Kasumi-1 (cell line): ENCODE data around the gene MAP7.
"Not testable (repeated sequence)": the region's sequence is repeated elsewhere in the genome, so short reads cannot be mapped to it uniquely, and the experiment has no call there.

Source experiments
- DNase-seq, 2 experiments: peaks; one replicate each; lab custom pipeline; 2025; lab: John Stamatoyannopoulos, UW

The MAP7 gene

DNA sequence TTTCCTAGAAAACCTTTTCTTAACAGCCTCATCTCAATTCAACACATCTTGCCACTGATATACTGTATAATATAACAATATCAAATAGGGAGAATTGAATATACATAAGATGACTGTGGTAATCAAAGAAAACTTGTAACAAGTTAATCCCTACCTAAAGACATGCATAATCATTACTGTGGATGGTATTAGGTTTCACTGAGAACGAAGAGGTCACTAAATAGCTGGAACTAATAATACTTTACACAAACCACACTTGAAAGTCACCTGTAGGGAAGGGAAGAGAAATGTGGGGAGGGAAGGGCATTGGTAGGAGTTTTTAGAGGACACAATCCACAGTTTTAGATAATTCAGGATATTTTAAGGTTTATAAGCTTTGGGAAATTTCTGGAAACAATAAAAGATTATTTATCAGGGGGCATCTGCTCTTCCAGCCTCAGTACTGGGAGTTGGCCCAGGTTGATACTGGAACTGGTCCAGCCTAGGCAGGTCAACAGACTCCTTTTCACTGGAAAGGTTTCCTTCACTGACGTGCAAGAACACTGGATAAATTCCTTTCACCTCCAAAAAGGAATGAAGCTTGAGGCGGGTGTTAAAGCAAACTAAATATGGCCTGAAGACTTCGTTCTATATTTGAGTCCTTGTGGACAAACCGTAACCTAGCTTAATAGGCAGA is 44.0 kb downstream of the MAP7 start:
- no peak for DNase-seq

DNA sequence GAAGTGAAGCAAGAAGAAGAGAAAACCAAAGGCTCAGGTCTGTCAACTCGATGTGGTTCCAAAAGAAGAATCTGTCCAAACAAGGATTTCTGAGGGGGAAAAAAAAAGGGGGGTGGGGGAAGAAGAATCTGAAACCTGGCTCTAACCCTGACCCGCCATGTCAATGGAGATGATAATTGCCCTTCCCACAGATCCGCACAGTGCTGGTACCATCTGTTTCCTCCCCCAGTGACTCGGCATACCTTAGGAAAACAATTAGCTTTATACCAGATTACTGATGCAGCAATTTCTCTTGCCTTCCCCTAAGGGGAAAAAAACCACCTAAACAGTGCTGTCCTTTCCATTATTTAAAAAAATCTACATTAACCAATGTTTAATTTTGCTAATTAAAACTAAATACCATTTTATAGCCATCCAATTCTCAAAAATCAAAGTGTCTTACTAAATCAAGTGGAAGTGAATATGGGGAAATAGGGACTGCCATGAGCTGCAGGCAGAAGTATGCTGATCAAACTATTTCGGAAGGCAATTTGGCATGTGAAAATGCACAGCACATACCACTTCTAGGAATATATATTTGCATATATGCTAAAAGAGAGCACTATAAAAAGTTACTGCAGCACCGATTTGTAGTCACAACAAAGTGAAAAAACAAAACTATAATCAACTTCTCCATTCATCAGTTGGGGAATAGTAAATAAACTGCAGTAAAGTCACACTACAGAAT is 46.8 kb downstream of the MAP7 start:
- no peak for DNase-seq

DNA sequence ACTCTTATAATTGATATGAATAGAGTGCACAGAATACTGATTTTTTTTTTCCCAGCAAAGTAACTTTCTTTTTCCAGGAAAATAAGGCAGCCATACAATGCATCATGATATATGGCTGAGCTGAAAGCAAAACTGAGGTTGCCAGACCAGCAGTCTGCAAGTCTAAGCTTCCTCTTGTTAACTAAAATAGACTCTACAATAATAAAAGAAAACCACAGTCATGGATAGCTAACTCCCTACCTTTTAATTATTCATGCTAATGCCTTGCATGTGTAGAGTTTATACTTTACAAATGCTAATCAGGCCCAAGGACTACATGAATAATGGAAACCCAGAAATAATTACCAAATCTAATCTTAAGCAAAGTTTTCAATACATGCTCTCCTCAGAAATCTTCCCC is 47.4 kb downstream of the MAP7 start:
- DNase-seq, result no peak

DNA sequence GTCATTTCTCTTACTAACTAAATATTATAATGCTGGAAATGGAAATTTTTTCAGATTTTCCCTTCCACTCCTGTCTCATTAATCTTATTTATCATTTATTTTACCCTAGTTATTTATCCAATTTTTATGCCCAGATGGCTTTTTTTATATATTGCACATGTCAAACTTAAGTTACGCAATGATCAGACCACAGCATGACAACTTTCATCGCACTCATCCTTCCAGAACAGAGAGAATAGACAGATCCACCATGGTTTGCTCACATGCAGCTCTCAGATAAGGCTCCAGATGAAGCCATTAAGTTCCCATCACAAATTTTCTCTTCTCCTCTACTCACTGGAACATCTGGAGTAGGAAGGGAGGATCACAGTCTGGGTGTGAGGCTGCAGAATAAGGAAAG is 48.7 kb downstream of the MAP7 start:
- DNase-seq, result no peak

DNA sequence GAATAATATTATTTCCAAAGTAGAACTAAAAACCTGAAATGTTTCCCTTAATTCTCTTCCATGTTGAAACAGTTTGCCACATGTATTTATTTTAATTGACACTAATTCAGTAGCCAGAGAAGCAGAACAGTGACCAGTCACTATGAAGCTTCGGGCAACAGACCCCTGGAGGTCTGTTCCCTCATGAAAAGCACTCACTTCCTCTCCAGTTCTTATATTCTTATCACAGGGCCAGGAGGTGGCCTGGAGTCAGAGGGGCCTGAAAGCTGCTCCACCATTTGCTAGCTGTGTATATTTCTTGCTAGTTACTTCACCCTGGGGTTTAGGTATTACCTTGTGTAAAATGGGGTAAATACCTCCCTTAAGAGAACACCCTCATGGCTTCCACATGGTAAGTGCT is 49.1 kb downstream of the MAP7 start:
- no peak for DNase-seq

DNA sequence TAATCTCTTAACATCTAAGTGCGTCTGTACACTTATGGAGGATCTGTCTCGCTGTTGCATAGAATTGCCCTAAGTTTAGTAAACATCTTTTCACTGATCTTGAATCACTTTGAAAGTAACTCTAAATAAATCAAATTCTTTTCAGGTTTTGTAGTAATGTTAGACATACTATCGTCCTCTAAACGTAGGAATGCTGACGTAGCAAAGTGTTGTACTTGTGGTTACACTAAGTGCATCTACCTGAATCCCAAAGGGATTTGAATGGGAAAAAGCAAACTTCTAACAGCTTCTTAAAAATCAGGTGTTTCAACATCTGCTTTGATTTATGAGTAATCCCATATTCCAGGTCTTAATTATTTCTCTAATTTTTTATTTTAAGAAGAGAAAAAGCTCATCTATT is 49.8 kb downstream of the MAP7 start:
- DNase-seq, result no peak

DNA sequence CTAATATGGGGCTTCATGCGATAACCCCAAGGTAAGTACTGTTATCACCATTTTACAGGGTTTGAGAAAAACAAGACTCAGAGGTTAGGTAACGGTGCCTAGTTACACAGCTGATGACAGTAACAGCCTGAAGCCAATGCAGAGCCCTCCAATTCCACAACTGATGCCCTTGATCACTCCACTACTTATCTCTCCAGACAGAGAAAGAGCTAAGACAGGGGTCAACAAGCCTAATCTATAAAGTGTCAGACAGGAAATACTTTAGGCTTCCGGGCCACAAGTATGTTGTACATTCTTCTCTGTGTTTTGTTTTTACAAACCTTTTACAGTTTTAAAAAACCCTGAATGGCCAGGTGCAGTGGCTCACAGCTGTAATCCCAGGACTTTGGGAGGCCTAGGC is 50.9 kb downstream of the MAP7 start:
- DNase-seq, result no peak

DNA sequence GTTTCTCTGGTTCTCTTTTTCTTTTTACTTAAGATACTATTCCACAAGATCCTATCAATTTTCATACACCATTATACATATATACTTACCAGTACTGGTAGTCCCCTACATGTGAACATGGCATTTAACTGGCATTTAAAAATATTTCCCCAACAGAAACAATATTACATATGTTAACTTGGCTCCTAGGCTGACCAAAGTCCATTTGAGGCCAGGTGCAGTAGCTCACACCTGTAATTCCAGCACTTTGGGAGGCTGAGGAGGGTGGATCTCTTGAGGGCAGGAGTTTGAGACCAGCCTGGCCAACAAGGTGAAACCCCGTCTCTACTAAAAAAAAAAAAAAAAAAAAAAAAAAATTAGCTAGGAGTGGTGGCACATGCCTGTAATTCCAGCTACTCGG is 53.8 kb downstream of the MAP7 start:
- not testable (repeated sequence) for DNase-seq

DNA sequence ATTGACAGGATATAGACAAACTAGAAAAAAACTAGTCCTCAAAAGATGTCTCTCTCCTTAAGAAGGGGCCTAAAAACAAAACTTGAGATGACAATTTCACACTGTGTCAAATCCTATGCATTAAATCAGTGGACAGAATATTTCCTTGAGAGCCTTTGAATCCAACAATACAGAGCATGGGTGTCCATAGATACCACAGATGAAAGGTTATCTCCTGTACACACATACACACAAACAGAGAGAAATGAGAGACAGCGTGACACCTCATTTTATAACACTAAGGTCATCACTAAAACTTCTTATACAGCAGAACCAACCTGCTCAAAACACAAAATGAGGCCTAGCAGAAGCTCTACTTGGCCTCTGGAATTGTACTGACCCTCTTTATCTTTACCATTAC is 55.5 kb downstream of the MAP7 start:
- DNase-seq, result no peak

DNA sequence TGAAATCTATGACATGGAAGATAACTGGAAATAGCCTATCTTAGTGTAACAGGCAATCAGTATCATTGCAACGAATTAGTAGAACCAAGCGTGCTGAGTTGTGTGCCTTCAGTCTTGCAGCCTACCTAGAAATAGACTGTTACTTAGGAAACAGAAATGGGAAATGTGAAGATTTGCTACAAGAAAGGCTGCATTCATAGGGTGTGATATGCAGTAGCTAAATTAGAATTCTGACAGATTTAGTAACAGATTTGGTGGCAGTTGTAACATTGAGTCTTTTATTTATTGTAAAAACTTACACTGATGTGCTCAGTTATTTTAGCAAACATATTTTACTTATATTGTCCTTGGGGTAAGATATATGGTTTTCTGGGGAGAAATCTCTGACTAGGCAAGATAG is 56.2 kb downstream of the MAP7 start:
- no peak for DNase-seq

DNA sequence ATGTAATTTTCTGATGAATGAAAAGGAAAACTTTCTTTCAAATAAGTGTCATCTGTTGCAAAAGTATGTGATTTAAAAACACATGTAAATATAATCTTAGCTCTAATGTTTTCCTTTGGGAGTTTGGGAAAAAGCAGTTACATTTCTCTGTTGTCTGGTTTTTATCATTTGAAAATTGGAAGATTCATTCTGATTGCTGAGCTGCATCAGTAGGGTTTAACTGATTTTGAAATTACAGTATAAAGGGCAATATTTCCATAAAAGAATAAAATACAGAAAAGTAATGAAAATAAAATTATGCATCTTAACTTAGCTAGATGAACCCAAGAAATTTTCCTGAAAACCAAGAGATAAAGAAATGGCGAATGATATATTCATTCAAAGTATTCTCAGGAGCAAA is 57.8 kb downstream of the MAP7 start:
- DNase-seq, result no peak

DNA sequence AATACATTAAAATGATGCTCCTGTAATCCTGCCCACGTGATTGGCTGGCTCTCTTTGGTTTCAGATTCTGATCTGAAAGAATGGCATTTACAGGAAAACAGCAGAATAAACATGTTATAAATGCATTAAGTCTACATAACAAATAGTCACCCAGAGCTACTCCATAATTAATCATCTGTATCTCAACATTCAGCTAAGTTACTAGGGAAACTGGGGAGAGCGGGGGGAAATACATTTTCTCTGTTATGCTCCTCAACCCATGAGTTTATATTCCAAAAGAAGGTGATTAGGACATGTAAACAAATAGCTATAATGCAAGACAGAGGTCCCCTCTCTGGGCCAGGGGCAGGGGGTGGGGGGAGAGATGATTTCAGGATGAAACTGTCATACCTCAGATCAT is 58.5 kb downstream of the MAP7 start:
- DNase-seq, result no peak

DNA sequence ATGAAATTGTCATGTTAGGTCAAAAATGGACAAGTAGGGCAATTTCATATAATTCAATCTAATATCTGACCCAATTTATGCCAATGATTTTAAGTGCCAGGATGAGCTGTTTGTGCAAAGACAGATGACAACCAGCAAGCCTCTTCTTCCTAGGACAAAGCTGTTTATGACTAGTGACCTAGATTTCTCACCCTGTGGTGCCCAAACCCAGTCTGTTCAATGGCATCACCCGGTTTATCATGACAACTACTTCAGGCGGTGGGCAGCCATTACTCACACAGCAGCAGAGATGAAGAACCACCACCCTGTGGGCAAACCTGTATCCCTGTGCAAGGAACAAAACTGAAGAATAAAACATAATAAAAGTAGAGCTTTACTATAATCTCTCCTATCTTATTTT is 59.0 kb downstream of the MAP7 start:
- no peak for DNase-seq

DNA sequence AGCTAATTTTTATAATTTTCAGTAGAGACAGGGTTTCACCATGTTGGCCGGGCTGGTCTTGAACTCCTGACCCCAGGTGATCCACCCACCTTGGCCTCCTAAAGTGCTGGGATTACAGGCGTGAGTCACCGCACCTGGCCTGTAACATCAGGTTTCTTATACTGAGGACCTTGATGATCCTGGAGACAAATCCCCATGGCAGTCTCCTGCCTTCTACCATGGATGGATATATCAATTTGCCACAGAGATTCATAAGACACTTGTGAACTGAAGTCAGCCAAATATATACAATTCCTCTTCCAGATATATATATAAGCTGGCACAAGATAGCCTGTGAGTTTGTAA is 60.6 kb downstream of the MAP7 start:
- DNase-seq, result not testable (repeated sequence)

DNA sequence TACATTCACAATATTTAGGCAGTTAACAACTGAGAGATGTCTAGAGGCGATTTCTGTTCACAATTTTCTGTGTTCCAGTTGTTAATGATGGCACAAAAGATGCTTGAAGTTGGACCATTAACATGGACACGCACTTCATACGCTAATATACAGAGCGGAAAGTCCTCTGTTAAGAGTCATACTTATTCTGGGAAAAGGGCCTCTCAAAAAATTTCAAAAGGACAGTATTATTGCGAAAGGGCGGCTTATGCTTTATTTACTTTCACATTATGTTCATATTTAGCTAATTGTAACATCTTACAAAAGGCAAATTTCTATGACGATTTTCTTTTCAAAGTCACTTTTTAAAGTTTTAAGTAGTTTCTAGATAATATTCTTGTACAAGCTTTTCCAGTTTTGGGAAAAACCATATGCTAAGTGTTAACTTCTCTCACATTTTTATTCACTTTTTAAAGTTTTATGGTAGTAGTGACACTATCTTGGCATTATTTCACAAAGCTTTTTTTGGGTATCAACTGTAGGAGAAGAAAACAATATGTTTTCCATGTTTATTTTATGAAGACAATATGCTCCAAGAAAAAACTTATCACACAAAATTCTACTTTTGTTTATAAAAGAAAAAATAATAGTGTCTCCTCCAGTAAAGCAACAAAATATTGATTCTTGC is 62.3 kb downstream of the MAP7 start:
- no peak for DNase-seq

DNA sequence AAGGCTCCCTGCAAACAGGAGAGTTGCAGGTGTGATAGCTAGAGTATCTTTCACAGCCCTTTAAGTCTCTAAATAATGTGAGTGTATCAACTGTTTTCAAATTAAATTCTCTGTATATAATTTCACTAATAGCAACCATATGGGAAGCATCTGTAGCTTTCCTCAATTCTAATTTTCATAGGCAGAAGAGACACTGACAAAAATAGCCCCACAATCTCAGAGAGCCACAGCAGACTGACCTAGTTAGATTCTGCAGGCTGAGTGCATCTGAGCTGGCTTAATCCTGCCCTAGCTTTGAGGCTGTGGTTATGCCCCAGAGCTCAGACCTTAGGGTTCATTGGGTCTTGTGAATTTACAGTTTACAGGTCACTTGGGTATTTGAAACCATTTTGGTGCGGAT is 63.9 kb downstream of the MAP7 start:
- no peak for DNase-seq

DNA sequence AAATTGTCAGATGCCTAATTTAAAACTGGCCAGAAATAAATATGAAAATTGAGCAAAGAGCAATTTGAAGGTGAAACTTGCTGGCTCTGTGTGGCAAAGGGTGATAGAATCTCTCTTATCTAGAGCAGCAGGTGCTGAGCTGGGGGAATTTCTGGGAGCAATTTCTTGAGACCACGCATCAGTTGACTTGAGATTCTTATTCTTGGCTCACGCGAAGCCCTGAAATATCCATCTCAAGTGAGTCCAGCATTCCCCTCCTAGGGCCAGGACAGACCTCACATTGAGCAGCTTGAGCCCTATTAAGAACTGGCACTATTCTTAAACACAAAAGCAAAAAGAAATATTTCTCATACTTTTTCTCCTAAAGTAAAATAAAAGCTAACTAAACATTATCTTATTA is 66.3 kb downstream of the MAP7 start:
- no peak for DNase-seq

DNA sequence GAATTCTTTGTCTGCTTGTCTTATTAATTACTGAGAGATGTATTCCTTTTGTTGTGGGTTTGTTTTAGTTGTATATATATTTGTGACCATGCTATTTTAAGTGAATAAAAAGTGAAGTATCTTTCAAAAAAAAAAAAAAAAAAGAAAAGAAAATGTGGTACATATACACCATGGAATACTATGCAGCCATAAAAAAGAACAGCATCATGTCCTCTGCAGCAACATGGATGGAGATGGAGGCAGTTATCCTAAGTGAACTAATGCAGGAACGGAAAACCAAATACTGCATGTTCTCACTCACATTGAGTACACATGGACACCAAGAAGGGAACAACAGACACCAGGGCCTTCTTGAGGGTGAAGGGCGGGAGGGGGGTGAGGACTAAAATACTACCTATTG is 67.2 kb downstream of the MAP7 start:
- DNase-seq, result not testable (repeated sequence)

DNA sequence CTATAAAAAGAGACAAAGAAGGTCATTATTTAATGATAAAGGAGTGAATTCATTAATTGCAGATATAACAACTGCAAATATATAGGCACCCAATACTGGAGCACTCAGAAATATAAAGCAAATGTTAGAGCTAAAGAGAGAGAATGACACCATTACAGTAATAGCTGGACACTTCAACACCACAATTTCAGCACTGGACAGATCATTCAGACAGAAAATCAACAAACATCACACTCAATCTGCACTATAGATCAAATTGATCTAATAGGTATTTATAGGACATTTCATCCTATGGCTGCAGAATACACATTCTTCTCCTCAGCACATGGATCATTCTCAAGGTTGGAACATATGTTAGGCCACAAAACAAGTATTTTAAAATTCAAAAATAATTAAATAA is 72.7 kb downstream of the MAP7 start:
- DNase-seq, result peak in 1 of 2 experiments; percentile 12

DNA sequence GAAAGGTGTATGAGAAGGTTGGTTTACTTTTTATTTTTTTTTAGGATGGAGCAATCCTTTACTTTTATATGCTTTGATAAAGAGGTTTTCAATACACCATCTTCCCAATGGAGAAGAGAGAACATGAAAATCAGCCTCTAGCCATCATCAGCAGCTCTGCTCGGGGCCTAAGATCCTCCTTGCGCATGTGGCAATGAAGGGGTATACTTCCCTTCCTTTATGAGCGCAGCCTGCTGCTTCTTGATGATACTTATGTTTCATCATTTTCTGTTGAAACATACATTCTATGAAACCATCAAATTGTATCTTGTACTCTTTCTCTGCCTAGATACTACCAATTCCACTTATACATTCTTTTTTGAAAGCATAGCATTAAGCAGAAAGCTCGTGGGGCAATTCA is 74.5 kb downstream of the MAP7 start:
- DNase-seq, result no peak

DNA sequence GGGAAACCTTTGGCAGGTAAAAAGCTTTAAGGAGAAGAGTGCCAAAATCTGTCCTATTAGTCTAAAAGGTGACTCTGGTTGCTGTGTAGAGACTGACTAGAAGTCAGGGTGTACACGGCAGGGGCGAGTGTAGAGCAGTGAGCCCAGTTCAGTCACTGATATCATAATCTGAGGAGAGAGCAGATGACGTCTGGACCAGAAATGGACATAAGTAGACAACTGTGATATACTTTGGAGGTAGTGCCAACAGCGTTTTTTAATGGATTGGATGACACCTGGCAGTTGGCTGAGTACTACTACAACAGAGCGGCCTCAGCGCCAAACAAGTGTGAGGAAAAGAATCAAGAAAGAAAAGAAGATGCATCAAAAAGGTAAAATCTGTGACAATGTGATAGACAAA is 76.0 kb downstream of the MAP7 start:
- DNase-seq, result no peak

DNA sequence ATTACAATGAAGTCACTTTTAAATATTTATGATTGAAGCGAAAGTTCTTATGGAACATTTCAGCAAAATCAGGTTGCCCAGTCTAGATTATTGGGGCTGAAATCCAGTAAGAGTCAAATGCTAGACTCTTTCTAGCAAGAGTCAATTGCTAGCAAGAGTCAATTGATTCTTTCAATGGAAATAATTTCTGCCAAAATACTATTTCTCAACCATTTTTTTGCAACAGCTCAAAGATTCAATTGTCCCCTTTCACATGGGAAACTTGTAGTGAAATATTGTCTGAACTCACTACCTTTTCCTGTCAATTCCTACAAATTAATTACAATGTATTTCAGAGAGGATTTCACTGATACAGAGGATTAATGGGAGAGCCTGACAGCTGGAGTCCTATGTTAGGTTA is 78.3 kb downstream of the MAP7 start:
- no peak for DNase-seq

DNA sequence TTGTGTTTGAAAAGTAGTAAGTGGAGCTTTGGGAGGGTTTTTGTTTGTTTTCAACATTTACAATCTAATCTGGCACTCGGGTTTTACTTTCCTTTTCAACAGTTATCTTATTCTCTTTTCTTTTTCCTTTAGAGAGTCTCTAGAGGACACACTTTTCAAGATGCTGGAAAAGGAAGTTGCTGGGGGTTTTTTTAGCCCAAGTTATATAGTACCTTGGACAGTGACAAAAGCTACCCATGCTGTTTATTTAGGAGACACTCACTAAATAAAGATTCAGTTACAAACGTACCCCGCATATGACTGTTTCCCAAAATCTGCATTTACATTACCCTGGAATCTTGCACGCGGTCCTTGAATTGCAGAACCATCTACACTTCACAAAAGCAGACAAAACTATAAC is 78.8 kb downstream of the MAP7 start:
- DNase-seq, result peak; percentile 9 to 48

DNA sequence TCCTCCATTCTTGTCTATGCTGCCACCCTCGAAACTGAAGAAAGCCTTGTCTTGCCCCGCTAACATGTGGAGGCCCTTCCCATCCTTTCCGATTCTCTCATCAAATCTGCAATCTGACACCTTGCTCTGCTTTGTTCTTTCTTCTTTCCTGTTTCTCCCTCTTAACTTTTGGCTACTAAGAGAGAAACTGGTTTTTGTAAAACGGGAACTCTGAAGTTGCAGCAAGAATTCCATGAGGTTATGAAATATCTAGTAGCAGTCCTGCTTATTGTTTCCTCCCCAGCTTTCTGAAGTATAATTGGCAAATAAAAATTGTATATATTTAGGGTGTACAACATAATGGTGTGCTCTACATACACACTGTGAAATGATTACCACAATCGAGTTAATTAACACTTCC is 80.2 kb downstream of the MAP7 start:
- DNase-seq, result no peak
